SK-N-SH (cell line): Measurements from ENCODE around the gene ZNF415. TPM values are rescaled to one million over a fixed set of nuclear protein-coding genes. Genes with fewer than 3 reads are reported as not detected.
A peak's percentile ranks its signal among the peaks of the same experiment; 100 is the strongest.

Experiments
- CTCF ChIA-PET: fragments of 300-600, 350-600 bp; formaldehyde crosslinking; extraction: SDS; loops from one replicate; lab custom pipeline; 2021; lab: Yijun Ruan, JAX
- POLR2A ChIA-PET: fragments of 350-600 bp; sonication (Branson Sonifier 250); formaldehyde crosslinking; extraction: SDS; loops from one replicate; lab custom pipeline; 2020; ENCODE audit warnings: antibody characterized with exemption, inconsistent platforms; lab: Yijun Ruan, JAX
- DNase-seq: peaks from one replicate; pipeline ENCODE4 v3.0.0; 2012
- H2AFZ ChIP-seq: fragments of 200-600 bp; sonication (generic); 2 replicates; pipeline ENCODE4 v1.8.1; 2016; ENCODE audit warnings: antibody characterized with exemption, mild to moderate bottlenecking, low read depth
- H3F3A ChIP-seq: fragments of 200-600 bp; sonication (generic); replicated peaks from 2 replicates; pipeline ENCODE3; 2016; ENCODE audit warnings: antibody characterized with exemption, mild to moderate bottlenecking; ENCODE audit not compliant: insufficient read depth
- H3K27ac ChIP-seq, 2 experiments: fragments of 200-500 bp in 1 of 2; fragments of 200-600 bp in 1 of 2; sonication (Bioruptor generic) in 1 of 2; sonication (generic), shearing (Covaris generic) in 1 of 2; 2 replicates each; pipeline versions ENCODE4 v1.5.1 to v1.6.1; 2014 to 2016; ENCODE audit warnings: low read depth in 2 of 2, inconsistent platforms in 1 of 2, low read length in 1 of 2, mild to moderate bottlenecking in 1 of 2, mixed read lengths in 1 of 2
- H3K27me3 ChIP-seq: fragments of 200-600 bp; sonication (generic), shearing (Covaris generic); 2 replicates; pipeline ENCODE4 v1.6.1; 2016; ENCODE audit warnings: mixed run types; ENCODE audit not compliant: insufficient read depth
- H3K36me3 ChIP-seq, 2 experiments: fragments of 200-500 bp in 1 of 2; fragments of 200-600 bp in 1 of 2; sonication (Bioruptor generic) in 1 of 2; sonication (generic) in 1 of 2; replicated peaks in 1 of 2; 2 replicates each; pipeline versions ENCODE3 to v1.5.1; 2014 to 2016; ENCODE audit warnings: low read length in 1 of 2, mild to moderate bottlenecking in 1 of 2; ENCODE audit not compliant: insufficient read depth in 2 of 2, control insufficient read depth in 1 of 2
- H3K4me1 ChIP-seq, 2 experiments: fragments of 200-500 bp in 1 of 2; fragments of 200-600 bp in 1 of 2; sonication (Bioruptor generic) in 1 of 2; sonication (generic), shearing (Covaris generic) in 1 of 2; 2 replicates each; pipeline versions ENCODE4 v1.5.1 to v1.6.1; 2014 to 2016; ENCODE audit warnings: low read depth in 1 of 2, low read length in 1 of 2, mixed run types in 1 of 2; ENCODE audit not compliant: insufficient read depth in 2 of 2, control insufficient read depth in 1 of 2
- H3K4me2 ChIP-seq: fragments of 200-600 bp; sonication (generic), shearing (Covaris generic); 2 replicates; pipeline ENCODE4 v1.6.1; 2017; ENCODE audit warnings: mixed run types
- H3K4me3 ChIP-seq, 2 experiments: fragments of 200-500 bp in 1 of 2; fragments of 200-600 bp in 1 of 2; sonication (Bioruptor generic) in 1 of 2; sonication (generic), shearing (Covaris generic) in 1 of 2; 2 replicates each; pipeline versions ENCODE4 v1.5.1 to v1.8.1; 2014 to 2016; ENCODE audit warnings: low read depth in 2 of 2, inconsistent platforms in 1 of 2, low read length in 1 of 2, mild to moderate bottlenecking in 1 of 2, mixed read lengths in 1 of 2, moderate library complexity in 1 of 2
- H3K79me2 ChIP-seq: fragments of 200-600 bp; sonication (generic); 2 replicates; pipeline ENCODE4 v1.8.1; 2017; ENCODE audit warnings: mild to moderate bottlenecking; ENCODE audit not compliant: insufficient read depth
- H3K9ac ChIP-seq: fragments of 200-600 bp; sonication (generic); 2 replicates; pipeline ENCODE4 v1.6.1; 2017; ENCODE audit warnings: mixed run types
- H3K9me2 ChIP-seq: fragments of 200-600 bp; sonication (generic); 2 replicates; pipeline ENCODE4 v1.6.1; 2017; ENCODE audit warnings: mixed run types
- H3K9me3 ChIP-seq: fragments of 200-600 bp; sonication (generic); 2 replicates; pipeline ENCODE4 v1.6.1; 2017; ENCODE audit warnings: mixed run types, mild to moderate bottlenecking, moderate library complexity
- H4K20me1 ChIP-seq: fragments of 200-600 bp; sonication (generic); 2 replicates; pipeline ENCODE4 v1.6.1; 2017; ENCODE audit warnings: mild to moderate bottlenecking, mixed run types; ENCODE audit not compliant: insufficient read depth
- CHD2 ChIP-seq: fragments of 150-350 bp; IDR thresholded peaks from 2 replicates; pipeline ENCODE4 v1.6.1; 2018; ENCODE audit warnings: low read length; ENCODE audit not compliant: partially characterized antibody
- FOXM1 ChIP-seq: IDR thresholded peaks from 2 replicates; pipeline ENCODE4 v1.4.0; 2012; ENCODE audit warnings: low read depth, mild to moderate bottlenecking
- JUND ChIP-seq: IDR thresholded peaks from 2 replicates; pipeline ENCODE4 v1.4.0; 2012
- MAX ChIP-seq: IDR thresholded peaks from 2 replicates; pipeline ENCODE4 v1.4.0; 2012; ENCODE audit warnings: low read depth
- MXI1 ChIP-seq: IDR thresholded peaks from 2 replicates; pipeline ENCODE4 v1.6.1; 2012; ENCODE audit warnings: mild to moderate bottlenecking, low read depth, low read length, improper control_type of control experiment
- NFIC ChIP-seq: IDR thresholded peaks from 2 replicates; pipeline ENCODE4 v1.4.0; 2012; ENCODE audit warnings: borderline replicate concordance
- NRF1 ChIP-seq: IDR thresholded peaks from 2 replicates; pipeline ENCODE4 v1.6.1; 2012; ENCODE audit warnings: low read depth, mild to moderate bottlenecking, low read length
- POLR2AphosphoS5 ChIP-seq: IDR thresholded peaks from 2 replicates; pipeline ENCODE4 v1.6.1; 2012; ENCODE audit warnings: low read depth, low read length
- WGBS: methylation state at CpG from one replicate; pipeline ENCODE4 v1.1.6; 2017; ENCODE audit warnings: low lambda C conversion rate; 5-methylcytosine and 5-hydroxymethylcytosine counted together
- polyA plus RNA-seq, 3 experiments: library from polyadenylated mRNA; depleted of rRNA; stranded (reverse); fragments of >200 nt; gene quantifications; 2 replicates each; pipeline ENCODE4 v1.2.3, GENCODE V29; 2012
- TF ChIP-seq, protein P1 (sequence below): IDR thresholded peaks from 2 replicates; pipeline ENCODE4 v1.4.0; 2012; ENCODE audit warnings: low read depth, borderline replicate concordance

The ZNF415 gene
- 1.6 and 1.9 TPM in 2 replicates for polyA plus RNA-seq (2012; rRNA removed)
- 2.6 TPM in 2 replicates for polyA plus RNA-seq (2012; cell fraction: cytosol; rRNA removed)
- polyA plus RNA-seq (2012; cell fraction: nucleus; rRNA removed), result 2.8 TPM in 2 replicates

DNA sequence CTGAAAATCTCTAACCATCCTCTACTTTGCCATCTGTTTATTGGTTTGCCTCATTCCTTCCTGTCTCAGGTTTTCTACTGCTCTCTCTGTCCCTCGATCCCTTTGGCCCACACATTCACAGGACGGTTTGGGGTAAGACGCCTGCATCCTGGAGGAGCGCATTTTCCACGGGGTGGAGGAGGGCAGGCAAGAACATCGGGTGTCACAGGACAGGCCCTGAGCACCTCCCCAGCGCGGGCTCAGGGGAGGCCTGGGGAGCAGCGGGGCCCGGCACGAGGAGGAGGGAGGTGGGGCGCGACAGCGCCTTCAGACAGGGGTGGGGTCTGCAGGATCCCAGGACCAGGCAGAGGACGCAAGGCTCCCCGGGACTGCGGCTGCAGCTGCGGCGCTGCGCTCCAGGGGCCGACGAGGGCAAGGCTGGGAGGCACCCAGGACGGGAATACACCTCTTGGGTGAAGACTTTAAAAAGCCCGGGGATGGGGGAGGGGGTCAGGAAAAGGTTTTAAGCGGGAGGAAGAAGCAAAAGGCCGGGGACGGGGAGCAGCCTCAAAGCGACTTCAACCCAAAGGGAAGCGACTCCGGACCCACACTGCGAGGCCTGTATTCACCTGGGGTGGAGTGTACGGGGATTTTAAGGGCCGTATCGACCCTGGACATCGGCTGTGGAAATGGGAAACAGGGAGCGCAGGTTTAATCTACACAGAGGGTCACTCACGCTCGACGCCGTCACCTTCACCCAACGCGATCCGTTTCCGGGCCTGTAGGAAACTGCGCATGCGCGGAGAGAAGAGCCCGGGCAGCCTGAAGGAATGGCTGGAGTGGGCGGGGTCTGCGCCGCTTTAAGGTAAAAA, at the start of gene ZNF415:
Gene ZNF415 (minus strand): TSS at position 770 of the 851 bp plus-strand sequence. CDS start 10,234 bp downstream, outside the sequence.
- CTCF ChIA-PET, result no interaction called here
- WGBS, result 6% methylated on average over 38 of the region's 51 CpGs
- peaks cover 0 to 5% of the 10 kb centered on the region in 2 experiments; a peak in 1 of 4 replicates for H3K4me1 ChIP-seq
- no peaks in the 10 kb centered on the region for H3K27me3 ChIP-seq
- H3K9me3 ChIP-seq, result peaks cover 2% of the 10 kb centered on the region; the same call in 1 of the 2 replicates
- no peak within 1 kb of the TSS for H2AFZ ChIP-seq
- TF ChIP-seq MAX (peak; percentile 88), POLR2AphosphoS5 (peak; percentile 56), MXI1 (peak; percentile 58; the same call in 1 of the 2 replicates), CHD2 (peak; percentile 21), NRF1 (peak; percentile 65), FOXM1 (no peak)
- H3K36me3 ChIP-seq, result no peaks in the 10 kb centered on the region
- POLR2A ChIA-PET, result no interaction called here
- DNase-seq, result peak; percentile 89
- H3K27ac ChIP-seq, result peak within 1 kb of the TSS in 1 of 2 experiments; percentile 58; a peak in 1 of 4 replicates
- no peaks in the 10 kb centered on the region for H4K20me1 ChIP-seq
- H3K9ac ChIP-seq, result peak within 1 kb of the TSS; percentile 40; the same call in 1 of the 2 replicates
- no peaks in the 10 kb centered on the region for H3K9me2 ChIP-seq
- H3K4me3 ChIP-seq, result peak within 1 kb of the TSS; percentile 54 to 61
- H3K4me2 ChIP-seq, result peak within 1 kb of the TSS; percentile 44; the same call in 1 of the 2 replicates
- no peaks in the 10 kb centered on the region for H3F3A ChIP-seq
- H3K79me2 ChIP-seq, result no peaks in the 10 kb centered on the region

DNA sequence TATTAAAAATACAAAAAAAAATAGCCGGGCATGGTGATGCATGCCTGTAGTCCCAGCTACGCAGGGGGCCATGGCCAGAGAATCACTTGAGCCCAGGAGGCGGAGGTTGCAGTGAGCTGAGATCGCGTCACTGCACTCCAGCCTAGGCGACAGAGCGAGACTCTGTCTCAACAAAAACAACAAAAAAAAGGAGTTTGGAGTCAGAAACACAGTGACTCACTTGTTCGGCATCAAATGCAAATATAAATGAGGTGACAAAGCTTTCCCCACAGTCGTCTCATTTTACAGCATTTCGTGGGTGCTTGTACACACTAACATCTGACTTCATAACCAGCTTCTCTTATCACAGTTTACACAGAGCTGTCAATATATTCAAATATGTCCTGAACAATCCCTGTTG, 49.5 kb upstream of the ZNF415 start:
- Histone ChIP-seq H3K4me2 (no peak overlapping the region; the same call in 1 of the 2 replicates), H2AFZ (no peak overlapping the region), H3K36me3 (peaks cover 0 to 17% of the 10 kb centered on the region in 2 experiments), H3K9me3 (no peaks in the 10 kb centered on the region), H3K27ac (no peak overlapping the region), H4K20me1 (no peaks in the 10 kb centered on the region), H3K9me2 (no peaks in the 10 kb centered on the region), H3F3A (no peaks in the 10 kb centered on the region), H3K4me1 (peaks cover 0 to 3% of the 10 kb centered on the region in 2 experiments; a peak in 1 of 4 replicates), H3K79me2 (no peaks in the 10 kb centered on the region), H3K27me3 (no peaks in the 10 kb centered on the region), H3K4me3 (no peak overlapping the region), H3K9ac (no peak overlapping the region)
- ChIA-PET CTCF (interaction anchor here (1.6 kb wide), 1 partner anchor 13 kb away, joined by 4 read pairs; no protein-coding TSS in a partner anchor), POLR2A (no interaction called here)
- no peak for DNase-seq
- TF ChIP-seq, protein P1, sequence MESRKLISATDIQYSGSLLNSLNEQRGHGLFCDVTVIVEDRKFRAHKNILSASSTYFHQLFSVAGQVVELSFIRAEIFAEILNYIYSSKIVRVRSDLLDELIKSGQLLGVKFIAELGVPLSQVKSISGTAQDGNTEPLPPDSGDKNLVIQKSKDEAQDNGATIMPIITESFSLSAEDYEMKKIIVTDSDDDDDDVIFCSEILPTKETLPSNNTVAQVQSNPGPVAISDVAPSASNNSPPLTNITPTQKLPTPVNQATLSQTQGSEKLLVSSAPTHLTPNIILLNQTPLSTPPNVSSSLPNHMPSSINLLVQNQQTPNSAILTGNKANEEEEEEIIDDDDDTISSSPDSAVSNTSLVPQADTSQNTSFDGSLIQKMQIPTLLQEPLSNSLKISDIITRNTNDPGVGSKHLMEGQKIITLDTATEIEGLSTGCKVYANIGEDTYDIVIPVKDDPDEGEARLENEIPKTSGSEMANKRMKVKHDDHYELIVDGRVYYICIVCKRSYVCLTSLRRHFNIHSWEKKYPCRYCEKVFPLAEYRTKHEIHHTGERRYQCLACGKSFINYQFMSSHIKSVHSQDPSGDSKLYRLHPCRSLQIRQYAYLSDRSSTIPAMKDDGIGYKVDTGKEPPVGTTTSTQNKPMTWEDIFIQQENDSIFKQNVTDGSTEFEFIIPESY, result no peak
- no peak for TF ChIP-seq JUND
- TF ChIP-seq NFIC, result no peak
- WGBS, result 75% methylated on average over 10 of the region's 10 CpGs
